GM12878 (cell line): ENCODE measurements around the gene SIGLEC12. TPM values are rescaled to one million over a fixed set of nuclear protein-coding genes. Genes with fewer than 3 reads are reported as not detected.

ENCODE experiments used
- ATAC-seq: fragments of 200-7000 bp; cut with Tn5 transposase; 3 replicates; pipeline ENCODE4 v1.9.1; 2020; ENCODE audit warnings: mild to moderate bottlenecking, moderate library complexity
- BruUV-seq: library from RNA; stranded (reverse); fragments of 400-500 nt; replicated peaks from 2 replicates; lab custom pipeline; 2021; lab: Mats Ljungman, UMichigan
- CTCF ChIA-PET: fragments of 300-600 bp; sonication (Branson Sonifier 250); formaldehyde crosslinking; extraction: SDS; loops from one replicate; lab custom pipeline; 2021; ENCODE audit warnings: inconsistent platforms; lab: Yijun Ruan, JAX
- POLR2A ChIA-PET: fragments of 350-600 bp; formaldehyde crosslinking; extraction: SDS; loops from one replicate; lab custom pipeline; 2021; ENCODE audit warnings: inconsistent platforms; lab: Charles Lee
- RAD21 ChIA-PET: fragments of 300-600 bp; sonication (Branson Sonifier 250); formaldehyde crosslinking; loops from one replicate; lab custom pipeline; 2023; ENCODE audit warnings: antibody characterized with exemption; ENCODE audit not compliant: unreplicated experiment; lab: Charles Lee
- SMC1A ChIA-PET: fragments of 300-600 bp; sonication (Branson Sonifier 250); formaldehyde crosslinking; loops from one replicate; lab custom pipeline; 2023; ENCODE audit not compliant: unreplicated experiment, uncharacterized antibody; lab: Charles Lee
- DNase-seq: peaks from one replicate; pipeline ENCODE4 v3.0.0-alpha.2; 2011; ENCODE audit warnings: low read depth, low spot score
- FAIRE-seq: peaks from 3 replicates; lab custom pipeline; 2011; peaks lifted over from hg19 to GRCh38; lab: Jason Lieb, UNC
- H2AFZ ChIP-seq: 2 replicates; pipeline ENCODE4 v1.6.0; 2011; ENCODE audit warnings: low read depth, low read length, control low read depth; ENCODE audit not compliant: control insufficient read depth
- H3K27ac ChIP-seq: 2 replicates; pipeline ENCODE4 v1.5.1; 2011; ENCODE audit warnings: control low read depth; ENCODE audit not compliant: control insufficient read depth, insufficient read depth
- H3K27me3 ChIP-seq, 2 experiments: replicated peaks in 1 of 2; 2 replicates each; pipeline versions ENCODE4 v1.6.0 to v1.6.1; 2011; ENCODE audit warnings: low read length in 1 of 2; ENCODE audit not compliant: control insufficient read depth in 2 of 2, insufficient read depth in 2 of 2
- H3K36me3 ChIP-seq, 2 experiments: 2 replicates each; pipeline ENCODE4 v1.5.1; 2011; ENCODE audit warnings: low read length in 1 of 2; ENCODE audit not compliant: control insufficient read depth in 2 of 2, insufficient read depth in 2 of 2
- H3K4me1 ChIP-seq: 2 replicates; pipeline ENCODE4 v1.6.1; 2011; ENCODE audit warnings: mild to moderate bottlenecking, low read length, moderate library complexity, mixed read lengths; ENCODE audit not compliant: control insufficient read depth, insufficient read depth
- H3K4me2 ChIP-seq: 2 replicates; pipeline ENCODE4 v1.6.0; 2011; ENCODE audit warnings: control low read depth; ENCODE audit not compliant: control insufficient read depth, insufficient read depth
- H3K4me3 ChIP-seq: fragments of 200-600 bp; sonication (generic); 2 replicates; pipeline ENCODE4 v1.5.1; 2016
- H3K79me2 ChIP-seq: 2 replicates; pipeline ENCODE4 v1.6.0; 2011; ENCODE audit warnings: low read length; ENCODE audit not compliant: control insufficient read depth, insufficient read depth
- H3K9ac ChIP-seq: 2 replicates; pipeline ENCODE4 v1.8.0; 2011; ENCODE audit warnings: low read length, control low read depth, mixed read lengths; ENCODE audit not compliant: control insufficient read depth, insufficient read depth
- H3K9me3 ChIP-seq: replicated peaks from 3 replicates; pipeline ENCODE4 v1.5.1; 2011; ENCODE audit warnings: mild to moderate bottlenecking, low read length; ENCODE audit not compliant: control insufficient read depth, insufficient read depth
- H4K20me1 ChIP-seq: 2 replicates; pipeline ENCODE4 v1.6.0; 2011; ENCODE audit not compliant: control insufficient read depth, insufficient read depth
- HDAC6 ChIP-seq: fragments of 200-600 bp; sonication (generic); IDR thresholded peaks from one replicate; pipeline ENCODE4 v1.8.0; 2017; ENCODE audit warnings: antibody characterized with exemption; ENCODE audit not compliant: unreplicated experiment
- NR2F1 ChIP-seq: fragments of 450-650 bp; conservative IDR thresholded peaks from 2 replicates; pipeline ENCODE4 v1.6.1; 2017; ENCODE audit warnings: mild to moderate bottlenecking
- SMAD1 ChIP-seq: fragments of 450-650 bp; IDR thresholded peaks from 2 replicates; pipeline ENCODE4 v1.6.1; 2018; ENCODE audit warnings: mild to moderate bottlenecking, low read depth; ENCODE audit not compliant: partially characterized antibody
- SUZ12 ChIP-seq: fragments of 200-600 bp; sonication (generic); IDR thresholded peaks from one replicate; pipeline ENCODE4 v1.6.1; 2018; ENCODE audit warnings: antibody characterized with exemption, mild to moderate bottlenecking; ENCODE audit not compliant: unreplicated experiment
- TCF7 ChIP-seq: IDR thresholded peaks from 2 replicates; pipeline ENCODE4 v1.6.1; 2014; ENCODE audit warnings: antibody characterized with exemption, borderline replicate concordance
- YY1 ChIP-seq: IDR thresholded peaks from 2 replicates; pipeline ENCODE4 v1.6.1; 2011; ENCODE audit warnings: low read depth, mild to moderate bottlenecking, low read length
- ZNF24 ChIP-seq: fragments of 450-650 bp; IDR thresholded peaks from 2 replicates; pipeline ENCODE4 v1.6.1; 2017; ENCODE audit warnings: antibody characterized with exemption, mild to moderate bottlenecking
- ZZZ3 ChIP-seq: IDR thresholded peaks from 2 replicates; pipeline ENCODE4 v1.6.1; 2011; ENCODE audit warnings: low read depth; ENCODE audit not compliant: control insufficient read depth, insufficient read length
- WGBS: methylation state at CpG from one replicate; pipeline ENCODE4 v1.1.6; 2016; ENCODE audit warnings: low lambda C conversion rate; ENCODE audit not compliant: insufficient replicate concordance, insufficient coverage; ENCODE audit errors: missing lambda C conversion rate; 5-methylcytosine and 5-hydroxymethylcytosine counted together
- in situ Hi-C: fragments of 300-500 bp; cut with MboI; formaldehyde crosslinking; loops from 9 replicates; pipeline ENCODE4 v1.14.3; 2018; ENCODE audit warnings: mixed read lengths
- intact Hi-C: fragments of 100-400 bp; cut with micrococcal nuclease; formaldehyde crosslinking; loops from one replicate; pipeline ENCODE4 v1.14.2; 2022; ENCODE audit not compliant: unreplicated experiment
- polyA plus RNA-seq, 11 experiments: library from polyadenylated mRNA; depleted of rRNA in 4 of 11; unstranded in 6 of 11; stranded (reverse) in 5 of 11; fragments of >200 nt; fragmentation: Nextera tagmentation in 4 of 11; fragmentation: Illumina TruSeq in 1 of 11; extraction: Ambion mirVana in 4 of 11; extraction: Trizol in 1 of 11; gene quantifications; 1 replicate in 1 of 11; 2 replicates in 10 of 11; pipeline versions ENCODE4 v1.2.1 to v1.2.3, GENCODE V29; 2011 to 2016; ENCODE audit warnings: inconsistent platforms in 2 of 11, missing spikeins in 2 of 11, low read depth in 1 of 11
- total RNA-seq, 4 experiments: library from RNA; depleted of rRNA in 3 of 4; stranded (reverse); fragments of >200 nt in 3 of 4; fragmentation: Illumina TruSeq in 1 of 4; extraction: Trizol in 1 of 4; gene quantifications; 2 replicates each; pipeline versions ENCODE4 v1.2.1 to v1.2.3, GENCODE V29; 2013 to 2021
- TF ChIP-seq, protein P1 (sequence below): fragments of 450-650 bp; IDR thresholded peaks from 2 replicates; pipeline ENCODE4 v1.6.1; 2017; ENCODE audit warnings: mild to moderate bottlenecking, moderate library complexity

SIGLEC12 gene
- total and polyA plus RNA-seq, 10 of the 15 experiments (the other 5 are each of a cell fraction or from before 2014, with no cell fraction given): 0.03 to 0.18 (median 0.06) TPM; not detected in 5

DNA sequence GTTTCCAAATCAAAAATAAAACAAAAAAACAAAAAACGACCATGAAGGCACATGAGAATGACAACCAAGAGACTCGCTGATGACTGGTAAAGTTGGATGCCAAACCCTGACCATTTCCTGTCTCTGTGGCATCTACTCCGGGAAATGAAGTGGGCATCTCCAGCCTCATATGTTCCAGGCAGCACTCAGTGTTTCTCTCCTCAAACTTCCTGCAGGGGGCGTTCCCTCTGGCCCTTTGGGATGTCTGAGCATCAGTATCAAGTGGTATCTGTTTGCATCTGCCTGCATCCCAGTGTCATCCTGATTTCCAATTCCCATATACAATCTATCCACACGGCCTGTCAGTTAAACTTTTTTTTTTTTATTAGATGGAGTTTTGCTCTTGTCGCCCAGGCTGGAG lies 9.8 kb upstream of the SIGLEC12 start (continued):
- TF ChIP-seq HDAC6: no peak

DNA sequence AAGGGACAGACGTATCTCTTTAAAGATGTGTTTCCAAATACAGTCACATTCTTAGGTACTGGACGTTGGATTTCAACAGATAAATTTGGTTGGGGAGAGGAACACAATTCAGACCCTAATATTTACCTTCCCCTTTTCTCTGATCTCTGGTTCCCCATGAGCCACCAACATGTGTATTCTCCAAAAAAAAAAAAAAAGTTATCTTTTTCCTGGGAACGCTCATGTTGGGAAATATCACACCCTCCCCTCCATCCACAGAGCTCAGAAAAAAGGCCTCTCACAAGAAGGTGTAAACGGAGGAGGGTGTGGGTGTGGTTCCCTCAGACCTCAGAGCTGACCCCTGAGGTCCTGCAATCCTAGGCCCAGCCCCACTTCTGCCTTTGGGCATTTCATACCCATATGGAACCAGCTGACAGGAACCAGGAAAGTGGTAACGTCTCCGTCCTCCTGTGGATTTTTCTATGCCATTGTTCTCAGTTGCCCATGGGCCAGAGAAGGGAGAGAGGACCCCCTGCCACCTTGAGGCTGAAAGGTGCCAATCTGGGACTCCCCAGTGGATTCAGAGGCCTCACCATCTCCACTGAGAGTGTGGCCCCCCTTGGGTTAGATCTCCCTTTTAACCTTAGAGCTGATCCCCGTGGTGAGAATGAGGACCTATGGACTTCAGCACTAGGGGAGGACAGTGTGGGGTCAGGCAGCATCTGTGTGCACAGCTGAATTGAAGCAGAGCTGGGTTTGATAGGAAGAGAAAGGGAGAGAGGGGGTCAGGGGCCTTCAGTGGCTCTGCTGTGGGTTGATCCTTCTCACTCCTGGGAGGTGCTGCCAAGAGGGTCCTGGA lies 8.4 kb upstream of the SIGLEC12 start:
- intact Hi-C loops: loop anchor here (5.0 kb wide), 2 partner anchors 38 to 147 kb away; no protein-coding TSS in a partner anchor
- no peak for ATAC-seq
- H3K4me2 ChIP-seq: no peak overlapping the region

More for the DNA sequence above, 8.4 kb upstream of the SIGLEC12 start:
- no peaks in the 10 kb centered on the region for H3K4me1 ChIP-seq
- POLR2A ChIA-PET: no interaction called here
- no peaks in the 10 kb centered on the region for H3K36me3 ChIP-seq
- H3K9ac ChIP-seq: no peak overlapping the region
- H3K27me3 ChIP-seq: peaks cover 0 to 7% of the 10 kb centered on the region in 2 experiments; a peak in 1 of 4 replicates
- H3K9me3 ChIP-seq: no peaks in the 10 kb centered on the region
- H4K20me1 ChIP-seq: no peaks in the 10 kb centered on the region
- FAIRE-seq (no peak), DNase-seq (no peak)
- no peaks in the 10 kb centered on the region for H3K79me2 ChIP-seq
- no peak overlapping the region for H3K27ac ChIP-seq
- no peak overlapping the region for H2AFZ ChIP-seq
- no peak for TF ChIP-seq SUZ12
- no peak for TF ChIP-seq NR2F1
- TF ChIP-seq YY1: no peak
- no peak for TF ChIP-seq TCF7
- TF ChIP-seq SMAD1: no peak
- TF ChIP-seq, protein P1, sequence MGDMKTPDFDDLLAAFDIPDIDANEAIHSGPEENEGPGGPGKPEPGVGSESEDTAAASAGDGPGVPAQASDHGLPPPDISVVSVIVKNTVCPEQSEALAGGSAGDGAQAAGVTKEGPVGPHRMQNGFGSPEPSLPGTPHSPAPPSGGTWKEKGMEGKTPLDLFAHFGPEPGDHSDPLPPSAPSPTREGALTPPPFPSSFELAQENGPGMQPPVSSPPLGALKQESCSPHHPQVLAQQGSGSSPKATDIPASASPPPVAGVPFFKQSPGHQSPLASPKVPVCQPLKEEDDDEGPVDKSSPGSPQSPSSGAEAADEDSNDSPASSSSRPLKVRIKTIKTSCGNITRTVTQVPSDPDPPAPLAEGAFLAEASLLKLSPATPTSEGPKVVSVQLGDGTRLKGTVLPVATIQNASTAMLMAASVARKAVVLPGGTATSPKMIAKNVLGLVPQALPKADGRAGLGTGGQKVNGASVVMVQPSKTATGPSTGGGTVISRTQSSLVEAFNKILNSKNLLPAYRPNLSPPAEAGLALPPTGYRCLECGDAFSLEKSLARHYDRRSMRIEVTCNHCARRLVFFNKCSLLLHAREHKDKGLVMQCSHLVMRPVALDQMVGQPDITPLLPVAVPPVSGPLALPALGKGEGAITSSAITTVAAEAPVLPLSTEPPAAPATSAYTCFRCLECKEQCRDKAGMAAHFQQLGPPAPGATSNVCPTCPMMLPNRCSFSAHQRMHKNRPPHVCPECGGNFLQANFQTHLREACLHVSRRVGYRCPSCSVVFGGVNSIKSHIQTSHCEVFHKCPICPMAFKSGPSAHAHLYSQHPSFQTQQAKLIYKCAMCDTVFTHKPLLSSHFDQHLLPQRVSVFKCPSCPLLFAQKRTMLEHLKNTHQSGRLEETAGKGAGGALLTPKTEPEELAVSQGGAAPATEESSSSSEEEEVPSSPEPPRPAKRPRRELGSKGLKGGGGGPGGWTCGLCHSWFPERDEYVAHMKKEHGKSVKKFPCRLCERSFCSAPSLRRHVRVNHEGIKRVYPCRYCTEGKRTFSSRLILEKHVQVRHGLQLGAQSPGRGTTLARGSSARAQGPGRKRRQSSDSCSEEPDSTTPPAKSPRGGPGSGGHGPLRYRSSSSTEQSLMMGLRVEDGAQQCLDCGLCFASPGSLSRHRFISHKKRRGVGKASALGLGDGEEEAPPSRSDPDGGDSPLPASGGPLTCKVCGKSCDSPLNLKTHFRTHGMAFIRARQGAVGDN: no peak
- TF ChIP-seq ZZZ3: no peak
- no peak for TF ChIP-seq ZNF24
- BruUV-seq: no TSS peak
- CTCF ChIA-PET: interaction anchor here (0.9 to 8.0 kb wide), 2 partner anchors 38 to 149 kb away, joined by 3 to 111 read pairs; no protein-coding TSS in a partner anchor
- in situ Hi-C loops: no loop called here
- no peak overlapping the region for H3K4me3 ChIP-seq
- SMC1A ChIA-PET: no interaction called here
- WGBS: 17% methylated on average over 7 of the region's 7 CpGs
- RAD21 ChIA-PET: interaction anchor here (0.7 kb wide), 1 partner anchor 147 kb away, joined by 3 read pairs; no protein-coding TSS in a partner anchor
